GM23248 (cell line): ENCODE measurements around the gene VAV2.

Experiments
- EZH2 ChIP-seq: fragments of 200-600 bp; sonication (generic); IDR thresholded peaks from 2 replicates; pipeline ENCODE4 v1.6.1; 2018; ENCODE audit warnings: antibody characterized with exemption, mild to moderate bottlenecking; ENCODE audit not compliant: insufficient read depth, poor library complexity, severe bottlenecking
- EZH2phosphoT487 ChIP-seq: fragments of 200-600 bp; sonication (generic); IDR thresholded peaks from 2 replicates; pipeline ENCODE4 v1.6.1; 2018; ENCODE audit warnings: antibody characterized with exemption, moderate library complexity, mild to moderate bottlenecking, low read depth; ENCODE audit not compliant: insufficient read depth

- TF ChIP-seq EZH2 = no peak
- TF ChIP-seq EZH2phosphoT487 = no peak
These were observed 251.2 kb downstream of the VAV2 start for GRCh38 chr9:133740911-133741310.
